Naive thymus-derived CD4-positive, alpha-beta T cell (primary cell): ENCODE measurements around the gene OR10AD1. TPM values are rescaled to one million over a fixed set of nuclear protein-coding genes. Genes with fewer than 3 reads are reported as not detected.
"Not testable (repeated sequence)": the region's sequence is repeated elsewhere in the genome, so short reads cannot be mapped to it uniquely, and the experiment has no call there.

Experiments
- ATAC-seq: fragments of 150-1000 bp; cut with Tn5 transposase; 2 replicates; pipeline ENCODE4 v1.10.0; 2021; ENCODE audit warnings: mild to moderate bottlenecking, moderate library complexity
- CTCF ChIA-PET: fragments of 350-600 bp; sonication (Branson Sonifier 250); formaldehyde crosslinking; loops from one replicate; lab custom pipeline; 2021; ENCODE audit warnings: antibody characterized with exemption; lab: Charles Lee
- POLR2A ChIA-PET: fragments of 350-600 bp; sonication (Branson Sonifier 250); formaldehyde crosslinking; loops from one replicate; lab custom pipeline; 2021; ENCODE audit warnings: antibody characterized with exemption, inconsistent platforms; lab: Charles Lee
- DNase-seq, 9 donors: peaks; one replicate each; pipeline versions ENCODE4 v3.0.0 to v3.0.0-alpha.2; 2020 to 2022; ENCODE audit warnings: mixed read lengths in 1 of 9
- H3K27ac ChIP-seq: one replicate; pipeline ENCODE4 v1.7.0; 2013; ENCODE audit warnings: mild to moderate bottlenecking, low read depth, low read length, moderate library complexity
- H3K27me3 ChIP-seq, 2 donors: one replicate each; pipeline ENCODE4 v1.7.0; 2013; ENCODE audit warnings: low read length in 2 of 2, mild to moderate bottlenecking in 2 of 2, moderate library complexity in 2 of 2; ENCODE audit not compliant: control insufficient read depth in 2 of 2, insufficient read depth in 2 of 2
- H3K36me3 ChIP-seq, 3 experiments: 1 replicate in 2 of 3; 2 replicates in 1 of 3; pipeline ENCODE4 v1.7.0; 2013; ENCODE audit warnings: low read length in 3 of 3, mild to moderate bottlenecking in 3 of 3, moderate library complexity in 1 of 3; ENCODE audit not compliant: insufficient read depth in 3 of 3, control insufficient read depth in 2 of 3
- H3K4me1 ChIP-seq, 2 donors: one replicate each; pipeline ENCODE4 v1.7.0; 2013; ENCODE audit warnings: low read length in 2 of 2, mild to moderate bottlenecking in 2 of 2, moderate library complexity in 1 of 2; ENCODE audit not compliant: control insufficient read depth in 2 of 2, insufficient read depth in 2 of 2
- H3K4me3 ChIP-seq: 2 replicates; pipeline ENCODE4 v1.7.0; 2013; ENCODE audit warnings: mild to moderate bottlenecking, low read length
- H3K9me3 ChIP-seq, 3 experiments: 1 replicate in 2 of 3; 2 replicates in 1 of 3; pipeline ENCODE4 v1.7.0; 2013; ENCODE audit warnings: low read length in 3 of 3; ENCODE audit not compliant: control insufficient read depth in 2 of 3
- H3K27ac Mint-ChIP-seq, 9 donors: one replicate each; pipeline ENCODE4 v1.8.0; 2020 to 2022; ENCODE audit warnings: mixed read lengths in 9 of 9, mild to moderate bottlenecking in 8 of 9, moderate library complexity in 5 of 9, inconsistent platforms in 2 of 9
- H3K27me3 Mint-ChIP-seq, 5 donors: one replicate each; pipeline ENCODE4 v1.8.0; 2021 to 2022; ENCODE audit warnings: mixed read lengths in 5 of 5, mild to moderate bottlenecking in 1 of 5
- H3K36me3 Mint-ChIP-seq, 5 donors: one replicate each; pipeline ENCODE4 v1.8.0; 2020 to 2022; ENCODE audit warnings: mixed read lengths in 5 of 5, mild to moderate bottlenecking in 3 of 5, inconsistent platforms in 1 of 5
- H3K4me1 Mint-ChIP-seq, 7 donors: one replicate each; pipeline ENCODE4 v1.8.0; 2020 to 2022; ENCODE audit warnings: mixed read lengths in 7 of 7, mild to moderate bottlenecking in 3 of 7, inconsistent platforms in 1 of 7
- H3K4me3 Mint-ChIP-seq, 10 donors: one replicate each; pipeline ENCODE4 v1.8.0; 2020 to 2022; ENCODE audit warnings: mild to moderate bottlenecking in 10 of 10, mixed read lengths in 10 of 10, moderate library complexity in 6 of 10, inconsistent platforms in 2 of 10
- H3K9me3 Mint-ChIP-seq, 11 donors: one replicate each; pipeline ENCODE4 v1.8.0; 2020 to 2022; ENCODE audit warnings: mixed read lengths in 11 of 11, mild to moderate bottlenecking in 4 of 11, inconsistent platforms in 1 of 11, moderate library complexity in 1 of 11
- intact Hi-C, 2 donors: fragments of 100-400 bp; cut with micrococcal nuclease; formaldehyde crosslinking; loops; one replicate each; pipeline ENCODE4 v1.15.1; 2023
- polyA plus RNA-seq, 2 donors: library from polyadenylated mRNA; unstranded; fragments of 300-500 nt; fragmentation: Illumina TruSeq; gene quantifications; one replicate each; pipeline ENCODE4 v1.2.3, GENCODE V29; 2021
- total RNA-seq, 6 experiments: library from RNA in 5 of 6; stranded (reverse) in 5 of 6; gene quantifications; 1 replicate in 5 of 6; 2 replicates in 1 of 6; pipeline ENCODE4 v1.2.3 and lab custom pipeline; 2021 to 2026

Gene OR10AD1
- total and polyA plus RNA-seq, 7 experiments from 2014 or later, result not detected

- CTCF ChIA-PET, result interaction anchor here (1.7 kb wide), 1 partner anchor 9 kb away, joined by 5 read pairs; no protein-coding TSS in a partner anchor
- H3K4me1 Mint-ChIP-seq, result peaks cover 22 to 65% (median 56%) of the 10 kb centered on the region in 7 donors
Observed at GRCh38 chr12:48156652-48157017, 46.5 kb downstream of the OR10AD1 start.

GRCh38 chr12:48155786-48156185 is 47.3 kb downstream of the OR10AD1 start:
- H3K27ac ChIP-seq, H3K9me3 ChIP-seq, DNase-seq, H3K9me3 Mint-ChIP-seq, H3K27me3 Mint-ChIP-seq, ATAC-seq, H3K27me3 ChIP-seq, H3K4me3 ChIP-seq: not testable (repeated sequence)
- peaks cover 0 to 13% (median 12%) of the 10 kb centered on the region in 5 donors for H3K36me3 Mint-ChIP-seq
- H3K36me3 ChIP-seq, result peaks cover 9 to 26% (median 9%) of the 10 kb centered on the region in 3 experiments
- CTCF ChIA-PET, result interaction anchor here (1.7 kb wide), 1 partner anchor 10 kb away, joined by 5 read pairs; no protein-coding TSS in a partner anchor
- H3K4me1 Mint-ChIP-seq, result peaks cover 22 to 57% (median 49%) of the 10 kb centered on the region in 7 donors
- H3K4me3 Mint-ChIP-seq, result peak overlapping the region in 8 of 10 donors; percentile 69 to 99 (median 96)
- intact Hi-C loops, result loop anchor here in 1 of 2 donors (2.0 to 5.0 kb wide), 3 partner anchors 193 to 562 kb away; partner anchors contain the start of genes CCNT1, TMEM106C and ZNF641
- H3K27ac Mint-ChIP-seq, result peak overlapping the region in 7 of 9 donors; percentile 83 to 99 (median 98)
- peaks cover 8 to 20% of the 10 kb centered on the region in 2 donors for H3K4me1 ChIP-seq
- POLR2A ChIA-PET, result interaction anchor here (0.6 to 4.2 kb wide), 3 partner anchors 10 to 734 kb away, joined by 6 to 56 read pairs (median 6); no protein-coding TSS in a partner anchor

More at GRCh38 chr12:48156652-48157017, 46.5 kb downstream of the OR10AD1 start:
- intact Hi-C loops, result loop anchor here (1.0 to 5.0 kb wide), 14 partner anchors 9 to 561 kb away; partner anchors contain the start of genes CCDC184 (in 2 of the 2), CCNT1 (in 2 of the 2), PFKM (in 2 of the 2) and RPAP3 (in 2 of the 2)
- POLR2A ChIA-PET, result interaction anchor here (0.8 to 4.2 kb wide), 7 partner anchors 20 to 193 kb away, joined by 3 to 56 read pairs (median 6); partner anchors contain the start of genes SENP1 and ZNF641
- H3K9me3 Mint-ChIP-seq, result no peaks in the 10 kb centered on the region
- Histone ChIP-seq H3K9me3 (no peaks in the 10 kb centered on the region), H3K27me3 (no peaks in the 10 kb centered on the region), H3K36me3 (peaks cover 2 to 18% (median 9%) of the 10 kb centered on the region in 3 experiments), H3K27ac (peak overlapping the region; percentile 84), H3K4me3 (peak overlapping the region; percentile 97), H3K4me1 (peaks cover 8 to 20% of the 10 kb centered on the region in 2 donors)
- peak overlapping the region; percentile 90 to 99 (median 97) for H3K4me3 Mint-ChIP-seq
- DNase-seq, result no peak
- H3K36me3 Mint-ChIP-seq, result peaks cover 0 to 12% (median 8%) of the 10 kb centered on the region in 5 donors
- H3K27ac Mint-ChIP-seq, result peak overlapping the region; percentile 95 to 99 (median 99)
- H3K27me3 Mint-ChIP-seq, result peaks cover 0 to 2% (median 0%) of the 10 kb centered on the region in 5 donors
- no peak for ATAC-seq

Other genes starting within 250 kb of the OR10AD1 start
- 100 to 1,000 TPM in 1 of 5 experiments, 10 to 100 TPM in 4; 20.7 to 120 (median 34.4) TPM for gene TMEM106C, start 239.7 kb downstream of the OR10AD1 start, total RNA-seq
- 10 to 100 TPM; 52.6 to 57.3 TPM for gene TMEM106C, start 239.7 kb downstream of the OR10AD1 start, polyA plus RNA-seq
- gene COL2A1, start 198.8 kb downstream of the OR10AD1 start, total RNA-seq, result not detected
- gene COL2A1, start 198.8 kb downstream of the OR10AD1 start, polyA plus RNA-seq, result not detected
- gene SENP1, start 97.2 kb downstream of the OR10AD1 start, total RNA-seq, result 10 to 100 TPM; 16.9 to 41.9 (median 31.5) TPM
- gene SENP1, start 97.2 kb downstream of the OR10AD1 start, polyA plus RNA-seq, result 10 to 100 TPM; 12.0 to 13.7 TPM
- gene PFKM, start 83.9 kb downstream of the OR10AD1 start, total RNA-seq, result 10 to 100 TPM; 11.7 to 20.3 (median 14.5) TPM
- gene PFKM, start 83.9 kb downstream of the OR10AD1 start, polyA plus RNA-seq, result 1 to 10 TPM; 5.1 to 6.3 TPM
- gene ASB8, start 45.8 kb downstream of the OR10AD1 start, total RNA-seq, result 10 to 100 TPM; 42.9 to 75.9 (median 54.9) TPM
- 10 to 100 TPM; 71.5 to 93.5 TPM for gene ASB8, start 45.8 kb downstream of the OR10AD1 start, polyA plus RNA-seq
- 1 to 10 TPM in 2 of 5 experiments, under 1 TPM in 2, not detected in 1; 0.22 to 3.8 (median 1.8) TPM for gene CCDC184, start 19.6 kb downstream of the OR10AD1 start, total RNA-seq
- gene CCDC184, start 19.6 kb downstream of the OR10AD1 start, polyA plus RNA-seq, result under 1 TPM in 1 of 2 donors, not detected in 1; 0.21 TPM
- 10 to 100 TPM; 22.1 to 50.3 (median 30.1) TPM for gene ZNF641, start 147.6 kb upstream of the OR10AD1 start, total RNA-seq
- 10 to 100 TPM; 13.4 to 20.7 TPM for gene ZNF641, start 147.6 kb upstream of the OR10AD1 start, polyA plus RNA-seq